ENCODE results near the gene PIP5K1C.

The PIP5K1C gene

DNA sequence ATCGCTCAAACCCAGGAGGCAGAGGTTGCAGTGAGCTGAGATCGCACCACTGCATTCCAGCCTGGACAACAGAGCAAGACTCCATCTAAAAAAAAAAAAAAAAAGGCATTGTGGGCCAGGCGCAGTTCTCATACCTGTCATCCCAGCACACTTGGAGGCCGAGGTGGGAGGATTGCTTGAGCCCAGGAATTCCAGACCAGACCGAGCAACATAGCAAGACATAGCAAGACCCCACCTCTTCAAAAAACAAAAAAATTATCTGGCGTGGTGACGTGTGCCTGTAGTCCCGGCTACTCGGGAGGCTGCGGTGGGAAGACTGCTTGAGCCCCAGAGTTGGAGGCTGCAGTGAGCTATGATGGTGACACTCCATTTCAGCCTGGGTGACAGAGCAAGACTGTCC lies 18.0 kb downstream of the PIP5K1C start:
- TF ChIP-seq, protein P1, sequence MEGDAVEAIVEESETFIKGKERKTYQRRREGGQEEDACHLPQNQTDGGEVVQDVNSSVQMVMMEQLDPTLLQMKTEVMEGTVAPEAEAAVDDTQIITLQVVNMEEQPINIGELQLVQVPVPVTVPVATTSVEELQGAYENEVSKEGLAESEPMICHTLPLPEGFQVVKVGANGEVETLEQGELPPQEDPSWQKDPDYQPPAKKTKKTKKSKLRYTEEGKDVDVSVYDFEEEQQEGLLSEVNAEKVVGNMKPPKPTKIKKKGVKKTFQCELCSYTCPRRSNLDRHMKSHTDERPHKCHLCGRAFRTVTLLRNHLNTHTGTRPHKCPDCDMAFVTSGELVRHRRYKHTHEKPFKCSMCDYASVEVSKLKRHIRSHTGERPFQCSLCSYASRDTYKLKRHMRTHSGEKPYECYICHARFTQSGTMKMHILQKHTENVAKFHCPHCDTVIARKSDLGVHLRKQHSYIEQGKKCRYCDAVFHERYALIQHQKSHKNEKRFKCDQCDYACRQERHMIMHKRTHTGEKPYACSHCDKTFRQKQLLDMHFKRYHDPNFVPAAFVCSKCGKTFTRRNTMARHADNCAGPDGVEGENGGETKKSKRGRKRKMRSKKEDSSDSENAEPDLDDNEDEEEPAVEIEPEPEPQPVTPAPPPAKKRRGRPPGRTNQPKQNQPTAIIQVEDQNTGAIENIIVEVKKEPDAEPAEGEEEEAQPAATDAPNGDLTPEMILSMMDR (IDR thresholded peaks at IDR 0.05; ENCODE audit: insufficient read depth, missing control alignments), result no peak
- DNase-seq (ENCODE audit: insufficient read length, low spot score), result no peak
- FAIRE-seq, result no peak

DNA sequence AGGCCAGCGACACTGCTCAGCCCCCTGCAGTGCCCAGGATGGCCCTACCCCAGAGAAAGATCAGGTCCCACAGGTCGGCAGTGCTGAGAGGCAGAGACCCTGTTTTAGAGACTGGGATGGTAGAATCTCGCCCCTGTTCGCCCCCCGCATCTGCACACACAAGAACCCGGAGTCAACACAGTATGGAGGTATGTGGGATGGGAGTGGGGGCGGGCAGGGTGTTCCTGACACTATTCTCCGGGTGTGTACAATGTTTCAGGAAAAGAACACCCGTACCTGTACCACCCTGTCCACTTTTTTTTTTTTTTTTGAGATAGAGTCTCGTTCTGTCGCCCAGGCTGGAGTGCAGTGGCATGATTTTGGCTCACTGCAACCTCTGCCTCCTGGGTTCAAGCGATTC lies 19.3 kb downstream of the PIP5K1C start:
- DNase-seq (ENCODE audit: insufficient read length, low spot score) (no peak), FAIRE-seq (no peak)
- TF ChIP-seq, protein P1 (IDR thresholded peaks at IDR 0.05; ENCODE audit: insufficient read depth, missing control alignments), result no peak

DNA sequence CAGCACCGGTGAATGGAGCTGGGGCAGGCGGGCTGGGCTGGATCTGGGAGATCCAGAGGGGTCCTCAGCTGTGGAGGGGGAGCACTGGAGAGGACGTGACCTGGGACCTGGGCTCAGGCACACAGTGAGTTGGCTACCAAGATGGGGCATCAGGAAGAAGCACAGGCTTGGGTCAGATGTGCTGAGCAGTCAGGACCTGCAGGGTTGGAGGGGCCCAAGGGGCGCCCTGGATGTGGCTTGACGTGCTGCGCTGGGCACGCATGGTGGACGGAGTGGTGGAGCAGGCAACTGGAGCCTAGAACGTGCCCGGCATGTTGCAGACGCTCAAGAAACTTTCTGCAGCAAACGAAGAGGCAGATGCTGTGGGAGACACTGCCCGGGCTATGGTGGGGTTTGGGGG lies 20.7 kb downstream of the PIP5K1C start:
- TF ChIP-seq, protein P1 (IDR thresholded peaks at IDR 0.05; ENCODE audit: insufficient read depth, missing control alignments), result no peak
- no peak for FAIRE-seq
- no peak for DNase-seq (ENCODE audit: insufficient read length, low spot score)

DNA sequence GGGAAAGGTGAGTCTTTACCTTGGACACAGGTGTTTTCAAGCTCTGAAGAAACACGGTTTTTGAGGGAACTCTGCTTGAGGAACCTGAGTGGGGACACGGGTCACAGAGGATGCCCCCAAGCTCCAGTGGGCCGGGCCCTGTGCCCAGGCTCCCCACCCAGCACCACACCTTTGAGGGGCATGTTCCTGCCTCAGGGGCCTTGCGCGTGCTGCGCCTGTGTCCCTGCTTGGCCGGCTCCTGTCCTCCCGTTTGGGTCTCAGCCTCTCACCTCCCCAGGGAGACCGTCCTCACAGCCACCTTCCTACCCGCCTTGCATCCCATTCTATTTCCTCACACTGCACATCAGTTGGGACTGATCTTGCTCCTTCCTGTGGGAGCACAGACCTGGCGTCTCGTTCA lies 21.1 kb downstream of the PIP5K1C start:
- FAIRE-seq, result no peak
- TF ChIP-seq, protein P1 (IDR thresholded peaks at IDR 0.05; ENCODE audit: insufficient read depth, missing control alignments), result no peak
- no peak for DNase-seq (ENCODE audit: insufficient read length, low spot score)

DNA sequence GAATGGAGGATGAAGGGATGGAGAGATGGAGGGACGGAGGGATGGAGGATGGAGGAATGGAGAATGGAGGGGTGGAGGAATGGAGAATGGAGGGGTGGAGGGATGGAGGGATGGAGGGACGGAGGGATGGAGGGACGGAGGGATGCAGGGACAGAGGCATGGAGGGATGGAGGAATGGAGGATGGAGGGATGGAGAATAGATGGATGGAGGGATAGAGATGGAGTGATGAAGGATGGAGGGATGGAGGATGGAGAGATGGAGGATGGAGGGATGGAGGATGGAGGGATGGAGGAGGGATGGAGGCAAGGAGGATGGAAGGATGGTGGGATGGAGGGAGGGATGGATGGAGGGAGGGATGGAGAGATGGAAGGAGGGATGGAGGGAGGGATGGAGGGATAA lies 22.1 kb downstream of the PIP5K1C start:
- no peak for FAIRE-seq
- TF ChIP-seq, protein P1 (IDR thresholded peaks at IDR 0.05; ENCODE audit: insufficient read depth, missing control alignments), result no peak
- no peak for DNase-seq (ENCODE audit: insufficient read length, low spot score)

DNA sequence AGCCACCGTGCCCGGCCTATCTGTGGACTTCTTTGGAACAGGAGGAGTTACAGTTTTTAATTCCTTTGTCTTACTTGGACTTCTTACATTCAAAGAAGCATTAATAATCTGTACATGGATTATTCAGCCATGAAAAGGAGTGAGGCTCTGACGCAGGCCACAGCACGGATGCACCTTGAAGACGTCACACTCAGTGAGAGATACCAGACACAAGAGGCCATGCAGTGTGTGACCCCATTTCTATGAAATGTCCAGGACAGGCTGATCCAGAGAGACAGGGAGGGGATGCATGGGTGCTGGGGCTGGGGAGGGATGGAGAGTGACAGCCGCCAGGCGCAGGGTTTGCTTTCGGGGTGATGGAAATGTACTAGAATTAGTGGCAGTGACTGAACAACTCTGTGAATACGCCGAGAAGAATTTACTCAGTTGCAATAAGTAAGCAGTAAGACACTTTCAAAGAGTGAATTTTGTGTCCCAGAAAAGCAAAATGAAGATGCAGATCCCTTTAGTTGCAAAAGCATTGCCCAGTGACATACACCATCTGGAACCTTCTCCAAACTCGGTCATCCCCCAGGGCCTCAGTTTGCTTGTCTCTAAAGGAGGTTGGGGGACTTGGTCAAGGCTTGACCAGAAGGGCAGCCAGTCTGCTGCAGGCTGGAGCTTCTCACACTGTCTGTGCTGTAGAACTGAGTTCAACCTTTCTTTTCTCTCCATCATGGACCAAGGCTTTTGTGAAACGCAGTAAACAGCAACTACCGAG lies 25.3 kb downstream of the PIP5K1C start:
- DNase-seq (ENCODE audit: insufficient read length, low spot score) (no peak), FAIRE-seq (no peak)
- TF ChIP-seq, protein P1 (IDR thresholded peaks at IDR 0.05; ENCODE audit: insufficient read depth, missing control alignments), result no peak

Data from D721Med (cell line).